HUES48 (cell line): ENCODE measurements around the gene TAS2R13.

Source experiments
- H3K27ac ChIP-seq: one replicate; pipeline ENCODE4 v1.7.0; 2013; ENCODE audit warnings: low read depth, low read length, inconsistent platforms
- H3K27me3 ChIP-seq: 2 replicates; pipeline ENCODE4 v1.6.1; 2013; ENCODE audit warnings: mild to moderate bottlenecking, low read length; ENCODE audit not compliant: control insufficient read depth, insufficient read depth
- H3K36me3 ChIP-seq: 2 replicates; pipeline ENCODE4 v1.6.1; 2013; ENCODE audit warnings: low read length; ENCODE audit not compliant: control insufficient read depth, insufficient read depth
- H3K4me1 ChIP-seq: 2 replicates; pipeline ENCODE4 v1.6.1; 2013; ENCODE audit warnings: mild to moderate bottlenecking, low read length; ENCODE audit not compliant: control insufficient read depth, insufficient read depth
- H3K4me3 ChIP-seq: 2 replicates; pipeline ENCODE4 v1.5.1; 2013; ENCODE audit warnings: mild to moderate bottlenecking, low read depth, low read length
- H3K9ac ChIP-seq: 2 replicates; pipeline ENCODE4 v1.6.1; 2013; ENCODE audit warnings: mild to moderate bottlenecking, low read depth, low read length, moderate library complexity
- H3K9me3 ChIP-seq: 2 replicates; pipeline ENCODE4 v1.6.1; 2013; ENCODE audit warnings: low read length; ENCODE audit not compliant: control insufficient read depth, insufficient read depth

TAS2R13 gene, protein sequence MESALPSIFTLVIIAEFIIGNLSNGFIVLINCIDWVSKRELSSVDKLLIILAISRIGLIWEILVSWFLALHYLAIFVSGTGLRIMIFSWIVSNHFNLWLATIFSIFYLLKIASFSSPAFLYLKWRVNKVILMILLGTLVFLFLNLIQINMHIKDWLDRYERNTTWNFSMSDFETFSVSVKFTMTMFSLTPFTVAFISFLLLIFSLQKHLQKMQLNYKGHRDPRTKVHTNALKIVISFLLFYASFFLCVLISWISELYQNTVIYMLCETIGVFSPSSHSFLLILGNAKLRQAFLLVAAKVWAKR

DNA sequence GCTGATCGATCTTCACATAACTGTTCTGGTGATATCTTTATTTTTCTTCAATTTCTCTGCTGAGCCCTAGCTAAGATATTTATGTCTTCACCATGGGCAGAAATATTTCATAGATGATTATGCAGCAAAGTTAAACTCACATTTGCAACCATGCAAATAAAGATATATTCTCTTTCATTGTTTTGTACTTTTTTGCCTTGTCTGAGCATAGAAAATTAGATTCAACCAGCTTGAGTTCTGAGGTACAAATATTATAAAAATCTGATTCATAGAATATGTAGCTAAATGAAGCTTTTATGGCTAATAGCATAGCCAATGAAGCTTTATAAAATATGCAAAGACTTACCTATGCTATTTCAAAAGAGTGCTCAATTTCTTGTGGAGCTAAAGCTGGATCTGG is at the start of gene TAS2R13:
TSS of gene TAS2R13 (minus strand) at position 101 of the 400 bp plus-strand sequence. CDS start 264 bp downstream, outside the sequence.
- Histone ChIP-seq H3K27me3 (no peaks in the 10 kb centered on the region), H3K9me3 (no peaks in the 10 kb centered on the region), H3K4me1 (peaks cover 10% of the 10 kb centered on the region; the same call in 1 of the 2 replicates), H3K4me3 (no peak within 1 kb of the TSS), H3K36me3 (no peaks in the 10 kb centered on the region), H3K9ac (no peak within 1 kb of the TSS), H3K27ac (no peak within 1 kb of the TSS)

- Histone ChIP-seq H3K36me3 (no peaks in the 10 kb centered on the region), H3K4me1 (no peaks in the 10 kb centered on the region), H3K4me3 (no peak overlapping the region), H3K9ac (no peak overlapping the region), H3K27me3 (no peaks in the 10 kb centered on the region), H3K27ac (no peak overlapping the region), H3K9me3 (no peaks in the 10 kb centered on the region; the same call in 1 of the 2 replicates)
These were observed 48.4 kb upstream of the TAS2R13 start for GRCh38 chr12:10957741-10958140.

DNA sequence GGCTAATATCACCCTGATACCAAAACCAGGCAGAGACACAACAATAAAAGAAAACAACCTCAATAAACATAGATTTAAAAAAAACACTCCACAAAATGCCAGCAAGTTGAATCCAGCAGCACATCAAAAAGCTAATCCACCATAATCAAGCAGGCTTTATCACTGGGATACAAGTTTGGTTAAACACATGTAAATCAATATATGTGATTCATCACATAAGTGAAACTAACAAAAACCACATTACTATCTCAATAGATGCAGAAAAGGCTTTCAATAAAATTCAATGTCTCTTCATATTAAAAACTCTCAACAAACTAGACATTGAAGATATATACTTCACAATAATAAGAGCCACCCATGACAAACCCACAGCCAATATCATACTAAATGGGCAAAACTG is 46.7 kb upstream of the TAS2R13 start:
- no peak overlapping the region for H3K9ac ChIP-seq
- H3K9me3 ChIP-seq, result no peaks in the 10 kb centered on the region; the same call in 1 of the 2 replicates
- H3K36me3 ChIP-seq, result no peaks in the 10 kb centered on the region
- H3K4me1 ChIP-seq, result no peaks in the 10 kb centered on the region
- no peaks in the 10 kb centered on the region for H3K27me3 ChIP-seq
- no peak overlapping the region for H3K27ac ChIP-seq
- no peak overlapping the region for H3K4me3 ChIP-seq

GRCh38 chr12:10952645-10953044 is 43.3 kb upstream of the TAS2R13 start:
- no peak overlapping the region for H3K9ac ChIP-seq
- no peaks in the 10 kb centered on the region for H3K4me1 ChIP-seq
- no peak overlapping the region for H3K4me3 ChIP-seq
- no peaks in the 10 kb centered on the region for H3K27me3 ChIP-seq
- H3K27ac ChIP-seq, result no peak overlapping the region
- peaks cover 3% of the 10 kb centered on the region for H3K9me3 ChIP-seq
- H3K36me3 ChIP-seq, result no peaks in the 10 kb centered on the region

DNA sequence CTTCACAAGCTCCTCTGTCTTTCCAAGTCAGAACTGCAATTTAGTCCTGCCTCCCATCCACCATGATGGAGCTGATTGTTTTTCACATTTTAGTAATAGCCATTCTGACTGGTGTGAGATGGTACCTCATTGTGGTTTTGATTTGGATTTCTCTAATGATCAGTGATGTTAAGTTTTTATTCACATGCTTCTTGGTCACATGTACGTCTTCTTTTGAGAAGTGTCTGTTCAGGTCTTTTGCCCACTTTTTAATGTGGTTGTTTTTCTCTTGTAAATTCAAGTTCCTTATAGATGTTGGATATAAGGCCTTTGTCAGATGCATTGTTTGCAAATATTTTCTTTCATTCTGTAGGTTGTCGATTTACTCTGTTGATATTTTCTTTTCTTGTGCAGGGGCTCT is 33.8 kb upstream of the TAS2R13 start:
- Histone ChIP-seq H3K4me1 (peaks cover 8% of the 10 kb centered on the region; the same call in 1 of the 2 replicates), H3K9ac (no peak overlapping the region), H3K4me3 (no peak overlapping the region), H3K27me3 (no peaks in the 10 kb centered on the region), H3K9me3 (peaks cover 20% of the 10 kb centered on the region), H3K27ac (no peak overlapping the region), H3K36me3 (no peaks in the 10 kb centered on the region)

GRCh38 chr12:10941916-10942607 is 32.7 kb upstream of the TAS2R13 start:
- H3K4me1 ChIP-seq, result peaks cover 8% of the 10 kb centered on the region; the same call in 1 of the 2 replicates
- H3K36me3 ChIP-seq, result no peaks in the 10 kb centered on the region

DNA sequence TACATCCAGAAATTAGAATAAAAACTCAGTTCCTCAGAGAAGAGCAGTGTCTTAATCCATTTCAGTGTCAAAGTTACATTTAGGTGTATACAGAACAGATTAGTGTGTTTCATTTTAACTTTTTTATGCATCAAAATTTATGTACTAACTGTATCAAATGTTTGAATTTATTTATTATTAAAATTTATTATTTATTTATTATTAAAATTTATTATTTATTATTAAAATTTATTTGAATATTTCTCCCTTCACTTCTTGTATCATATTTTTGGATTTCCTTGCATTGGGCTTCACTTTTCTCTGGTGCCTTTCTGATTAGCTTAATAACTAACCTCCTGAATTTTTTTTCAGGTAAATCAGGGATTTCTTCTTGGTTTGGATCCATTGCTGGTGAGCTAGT is 32.0 kb upstream of the TAS2R13 start:
- no peaks in the 10 kb centered on the region for H3K27me3 ChIP-seq
- no peaks in the 10 kb centered on the region for H3K36me3 ChIP-seq
- peaks cover 8% of the 10 kb centered on the region; the same call in 1 of the 2 replicates for H3K4me1 ChIP-seq
- no peak overlapping the region for H3K9ac ChIP-seq
- peaks cover 14% of the 10 kb centered on the region for H3K9me3 ChIP-seq
- H3K4me3 ChIP-seq, result no peak overlapping the region
- H3K27ac ChIP-seq, result no peak overlapping the region

More at GRCh38 chr12:10941916-10942607, 32.7 kb upstream of the TAS2R13 start:
- no peak overlapping the region for H3K4me3 ChIP-seq
- peak overlapping the region; percentile 70 for H3K27ac ChIP-seq
- peaks cover 20% of the 10 kb centered on the region for H3K9me3 ChIP-seq
- H3K9ac ChIP-seq, result no peak overlapping the region
- H3K27me3 ChIP-seq, result no peaks in the 10 kb centered on the region

GRCh38 chr12:10940389-10940788 is 31.0 kb upstream of the TAS2R13 start:
- H3K27ac ChIP-seq, result no peak overlapping the region
- H3K9ac ChIP-seq, result no peak overlapping the region
- peaks cover 8% of the 10 kb centered on the region; the same call in 1 of the 2 replicates for H3K4me1 ChIP-seq
- H3K9me3 ChIP-seq, result peaks cover 11% of the 10 kb centered on the region; the same call in 1 of the 2 replicates
- H3K4me3 ChIP-seq, result no peak overlapping the region
- no peaks in the 10 kb centered on the region for H3K36me3 ChIP-seq
- H3K27me3 ChIP-seq, result no peaks in the 10 kb centered on the region

- Histone ChIP-seq H3K9ac (no peak within 1 kb of the TSS), H3K4me1 (peaks cover 8% of the 10 kb centered on the region; the same call in 1 of the 2 replicates), H3K9me3 (peaks cover 2% of the 10 kb centered on the region; the same call in 1 of the 2 replicates), H3K27me3 (no peaks in the 10 kb centered on the region), H3K27ac (no peak within 1 kb of the TSS), H3K36me3 (no peaks in the 10 kb centered on the region), H3K4me3 (no peak within 1 kb of the TSS)
These were observed 29.8 kb upstream of the TAS2R13 start, which contains the start of gene TAS2R14 for GRCh38 chr12:10939163-10939562. TAS2R14 (minus strand) TSS chr12:10939263; CDS start chr12:10939207, 56 bp downstream.

DNA sequence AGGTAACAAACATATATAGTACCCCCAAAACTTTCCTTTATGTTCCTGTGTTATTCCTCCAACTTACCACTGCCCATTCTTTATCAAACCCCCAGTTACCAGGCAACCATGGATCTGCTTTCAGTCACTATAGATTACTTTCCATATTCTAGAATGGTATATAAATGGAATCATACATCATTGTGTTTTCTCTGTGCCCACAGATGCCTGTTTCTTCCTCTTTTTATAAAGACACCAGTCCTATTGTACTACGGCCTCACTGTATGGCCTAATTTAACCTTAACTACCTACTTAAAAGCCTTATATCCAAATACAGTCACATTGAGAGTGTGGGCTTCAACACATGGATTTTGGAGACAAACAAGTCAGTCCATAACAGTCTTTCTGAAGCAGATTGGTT is 27.1 kb upstream of the TAS2R13 start:
- Histone ChIP-seq H3K27me3 (no peaks in the 10 kb centered on the region), H3K9me3 (no peaks in the 10 kb centered on the region), H3K9ac (no peak overlapping the region), H3K4me3 (no peak overlapping the region), H3K4me1 (no peaks in the 10 kb centered on the region), H3K36me3 (no peaks in the 10 kb centered on the region), H3K27ac (no peak overlapping the region)

DNA sequence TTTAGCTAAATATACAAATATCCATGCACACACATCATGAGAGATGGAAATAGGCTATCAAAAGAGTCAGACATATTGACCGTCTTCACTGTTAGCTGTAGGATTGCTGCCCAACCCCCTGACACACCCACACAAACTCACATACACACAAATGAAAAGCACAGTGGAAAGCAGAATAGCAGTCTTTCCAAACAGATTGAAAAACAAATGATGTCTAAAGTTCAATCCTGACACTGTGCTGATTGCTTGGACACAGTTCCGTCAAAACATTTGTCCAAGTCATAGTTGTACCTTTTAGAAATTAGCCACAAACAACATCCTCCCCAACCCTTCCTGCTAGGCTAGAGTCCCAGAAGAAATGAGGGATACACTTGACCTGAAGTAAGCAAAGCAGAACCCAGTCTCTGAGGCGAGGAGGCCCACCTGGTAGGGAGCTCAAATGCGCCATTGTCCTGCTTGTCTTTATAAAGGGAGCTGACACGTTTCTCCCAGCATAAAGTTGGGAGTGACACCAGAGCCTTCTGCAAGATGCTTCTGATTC is 19.5 kb upstream of the TAS2R13 start, which contains the start of gene PRH2:
TSS of gene PRH2 (plus strand) at position 491 of the 541 bp plus-strand sequence. CDS start at position 529, 38 bp downstream.
- no peaks in the 10 kb centered on the region for H3K4me1 ChIP-seq
- no peaks in the 10 kb centered on the region for H3K9me3 ChIP-seq
- H3K27me3 ChIP-seq, result no peaks in the 10 kb centered on the region
- no peaks in the 10 kb centered on the region for H3K36me3 ChIP-seq
- no peak within 1 kb of the TSS for H3K9ac ChIP-seq
- no peak within 1 kb of the TSS for H3K4me3 ChIP-seq
- no peak within 1 kb of the TSS for H3K27ac ChIP-seq
